ENCODE measurements around the gene PSME1.

DNA sequence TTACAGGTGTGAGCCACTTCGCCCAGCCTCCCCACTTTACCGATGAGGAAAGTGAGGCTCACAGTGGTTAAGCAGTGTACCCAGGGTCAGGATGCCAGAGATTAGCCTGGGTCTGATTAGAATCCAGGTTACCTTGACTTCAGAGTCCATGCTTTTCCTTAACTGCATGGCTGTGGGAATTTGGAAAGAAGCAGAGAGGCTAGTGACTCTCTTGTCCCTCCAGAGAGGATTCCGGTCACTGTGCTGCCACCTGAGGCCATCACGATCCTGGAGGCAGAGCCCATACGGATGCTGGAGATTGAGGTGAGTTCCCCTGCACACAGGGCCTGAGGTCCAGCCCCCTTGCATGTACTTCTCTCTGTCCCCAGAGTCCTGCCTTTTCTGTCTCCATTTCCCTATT lies 40.6 kb downstream of the PSME1 start:
- TF ChIP-seq CTCF (IDR thresholded peaks at IDR 0.05) (no peak), POLR2A (IDR thresholded peaks at IDR 0.05) (no peak)
